WTC11 (cell line): ENCODE data around the gene RASIP1. TPM values are rescaled to one million over a fixed set of nuclear protein-coding genes. Genes with fewer than 3 reads are reported as not detected.

Experiments
- ATAC-seq: fragments of 200-7000 bp; cut with Tn5 transposase; 2 replicates; pipeline ENCODE4 v1.10.0; 2021; ENCODE audit warnings: mild to moderate bottlenecking, moderate library complexity
- CTCF ChIA-PET: fragments of 300-600 bp; sonication (Branson Sonifier 250); formaldehyde crosslinking; loops from one replicate; lab custom pipeline; 2021; ENCODE audit warnings: antibody characterized with exemption; lab: Charles Lee
- POLR2A ChIA-PET: fragments of 350-600 bp; sonication (Branson Sonifier 250); formaldehyde crosslinking; loops from one replicate; lab custom pipeline; 2021; ENCODE audit warnings: antibody characterized with exemption; lab: Charles Lee
- DNase-seq: peaks from one replicate; pipeline ENCODE4 v3.0.0; 2021; ENCODE audit warnings: low spot score
- H3K27ac Mint-ChIP-seq: 2 replicates; pipeline ENCODE4 v1.8.0; 2021; ENCODE audit warnings: mixed read lengths
- H3K27me3 Mint-ChIP-seq: 2 replicates; pipeline ENCODE4 v1.8.0; 2021; ENCODE audit warnings: low read depth, mild to moderate bottlenecking, moderate library complexity, mixed read lengths
- H3K36me3 Mint-ChIP-seq: 2 replicates; pipeline ENCODE4 v1.8.0; 2021; ENCODE audit warnings: mixed read lengths
- H3K4me1 Mint-ChIP-seq: 2 replicates; pipeline ENCODE4 v1.8.0; 2022; ENCODE audit warnings: mixed read lengths
- H3K4me3 Mint-ChIP-seq: 2 replicates; pipeline ENCODE4 v1.8.0; 2021; ENCODE audit warnings: mild to moderate bottlenecking, moderate library complexity, mixed read lengths
- H3K9me3 Mint-ChIP-seq: 2 replicates; pipeline ENCODE4 v1.8.0; 2021; ENCODE audit warnings: mixed read lengths
- CREM ChIP-seq: sonication (generic); formaldehyde crosslinking; IDR thresholded peaks from 2 replicates; pipeline ENCODE4 v1.8.1; 2022; ENCODE audit warnings: mild to moderate bottlenecking, missing genetic modification reagents, moderate library complexity
- GRHL2 ChIP-seq: fragments of 250-450 bp; sonication (Bioruptor Pico); IDR thresholded peaks from 2 replicates; pipeline ENCODE4 v1.8.0; 2022; ENCODE audit warnings: mild to moderate bottlenecking, moderate library complexity; ENCODE audit not compliant: insufficient replicate concordance, severe bottlenecking
- IRF2 ChIP-seq: sonication (generic); formaldehyde crosslinking; IDR thresholded peaks from 2 replicates; pipeline ENCODE4 v1.8.0; 2022; ENCODE audit warnings: low read depth, missing genetic modification reagents, borderline replicate concordance
- NFYB ChIP-seq: sonication (generic); formaldehyde crosslinking; conservative IDR thresholded peaks from 2 replicates; pipeline ENCODE4 v1.8.0; 2022; ENCODE audit warnings: low read depth, missing genetic modification reagents
- RELA ChIP-seq: sonication (generic); formaldehyde crosslinking; IDR thresholded peaks from 2 replicates; pipeline ENCODE4 v1.8.1; 2022; ENCODE audit warnings: missing genetic modification reagents, mild to moderate bottlenecking, borderline replicate concordance
- SMAD4 ChIP-seq: sonication (generic); formaldehyde crosslinking; IDR thresholded peaks from 2 replicates; pipeline ENCODE4 v1.8.0; 2022; ENCODE audit warnings: mild to moderate bottlenecking, missing genetic modification reagents
- TEAD1 ChIP-seq: sonication (generic); formaldehyde crosslinking; IDR thresholded peaks from 2 replicates; pipeline ENCODE4 v1.8.0; 2022; ENCODE audit warnings: mild to moderate bottlenecking, missing genetic modification reagents
- TP53 ChIP-seq: sonication (generic); formaldehyde crosslinking; IDR thresholded peaks from 2 replicates; pipeline ENCODE4 v1.8.1; 2023; ENCODE audit warnings: mild to moderate bottlenecking, missing genetic modification reagents
- ZNF671 ChIP-seq: fragments of 250-450 bp; sonication (Bioruptor Pico); IDR thresholded peaks from 2 replicates; pipeline ENCODE4 v1.8.0; 2021; ENCODE audit warnings: mild to moderate bottlenecking
- total RNA-seq: library from RNA; stranded (reverse); gene quantifications from 3 replicates; pipeline ENCODE4 v1.2.3, GENCODE V29; 2021
- TF ChIP-seq, protein P1 (sequence below): sonication (generic); formaldehyde crosslinking; IDR thresholded peaks from 2 replicates; pipeline ENCODE4 v1.8.0; 2022; ENCODE audit warnings: missing genetic modification reagents
- TF ChIP-seq, protein P2 (sequence below): sonication (generic); formaldehyde crosslinking; IDR thresholded peaks from 2 replicates; pipeline ENCODE4 v1.8.1; 2022; ENCODE audit warnings: low read depth, missing genetic modification reagents, borderline replicate concordance
- TF ChIP-seq, protein P3 (sequence below): sonication (generic); formaldehyde crosslinking; IDR thresholded peaks from 2 replicates; pipeline ENCODE4 v1.8.0; 2022; ENCODE audit warnings: mild to moderate bottlenecking, missing genetic modification reagents
- TF ChIP-seq, protein P4 (sequence below): sonication (generic); formaldehyde crosslinking; IDR thresholded peaks from 2 replicates; pipeline ENCODE4 v1.8.0; 2023; ENCODE audit warnings: missing genetic modification reagents
- TF ChIP-seq, protein P5 (sequence below): sonication (generic); formaldehyde crosslinking; IDR thresholded peaks from 2 replicates; pipeline ENCODE4 v1.8.1; 2023; ENCODE audit warnings: mild to moderate bottlenecking, moderate library complexity, missing genetic modification reagents
- TF ChIP-seq, protein P6 (sequence below): fragments of 200-600 bp; IDR thresholded peaks from 2 replicates; pipeline ENCODE4 v1.8.0; 2022; ENCODE audit warnings: antibody characterized with exemption
- TF ChIP-seq, protein P7 (sequence below): sonication (generic); formaldehyde crosslinking; IDR thresholded peaks from 2 replicates; pipeline ENCODE4 v1.8.1; 2023; ENCODE audit warnings: mild to moderate bottlenecking, missing genetic modification reagents, moderate library complexity
- TF ChIP-seq, protein P8 (sequence below): sonication (generic); formaldehyde crosslinking; IDR thresholded peaks from 2 replicates; pipeline ENCODE4 v1.8.0; 2022; ENCODE audit warnings: mild to moderate bottlenecking, missing genetic modification reagents

RASIP1 gene
- total RNA-seq, 1 experiment from 2014 or later = 4.4 TPM

DNA sequence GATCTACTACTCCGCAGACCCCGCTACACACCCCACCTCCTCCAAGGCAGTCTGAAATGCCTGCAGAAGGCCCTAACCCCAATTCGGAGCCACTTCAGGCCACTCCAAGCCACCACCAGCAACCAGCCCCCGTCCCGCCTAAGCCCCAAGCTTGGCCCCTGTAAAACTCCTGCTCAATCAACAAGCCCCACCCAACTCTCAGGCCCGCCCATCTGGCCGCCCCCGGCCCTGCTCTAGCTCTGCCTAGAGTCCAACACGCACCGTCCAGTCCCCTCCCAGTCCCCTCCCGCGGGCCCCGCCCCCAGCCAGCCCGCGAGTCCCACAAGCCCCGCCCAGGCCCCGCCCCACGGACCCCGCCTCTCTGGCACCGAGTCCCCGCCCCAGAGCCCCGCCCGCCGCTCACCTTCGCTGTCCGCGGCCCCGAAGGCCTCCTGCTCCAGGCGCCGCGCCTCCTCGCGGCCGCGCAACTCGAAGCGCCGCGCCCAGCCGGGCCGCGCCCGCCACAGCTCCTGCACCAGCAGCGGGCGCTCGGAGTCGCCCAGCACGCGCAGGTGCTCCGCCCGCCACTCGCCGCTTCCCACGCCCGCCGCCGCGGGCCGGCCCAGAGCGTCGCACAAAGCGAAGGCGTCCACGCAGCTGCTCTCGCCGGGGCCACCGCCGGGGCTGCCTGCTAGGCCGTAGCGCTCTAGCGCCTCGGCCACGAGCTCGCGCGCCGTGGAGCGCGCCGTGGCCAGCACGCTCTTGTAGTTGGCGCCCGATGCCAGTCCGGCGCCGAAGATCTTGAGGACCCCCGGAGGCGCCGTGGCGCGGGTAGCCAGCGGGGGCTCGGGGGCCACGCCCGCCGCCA, 1.6 kb downstream of the RASIP1 start (continued):
- TF ChIP-seq, protein P1, sequence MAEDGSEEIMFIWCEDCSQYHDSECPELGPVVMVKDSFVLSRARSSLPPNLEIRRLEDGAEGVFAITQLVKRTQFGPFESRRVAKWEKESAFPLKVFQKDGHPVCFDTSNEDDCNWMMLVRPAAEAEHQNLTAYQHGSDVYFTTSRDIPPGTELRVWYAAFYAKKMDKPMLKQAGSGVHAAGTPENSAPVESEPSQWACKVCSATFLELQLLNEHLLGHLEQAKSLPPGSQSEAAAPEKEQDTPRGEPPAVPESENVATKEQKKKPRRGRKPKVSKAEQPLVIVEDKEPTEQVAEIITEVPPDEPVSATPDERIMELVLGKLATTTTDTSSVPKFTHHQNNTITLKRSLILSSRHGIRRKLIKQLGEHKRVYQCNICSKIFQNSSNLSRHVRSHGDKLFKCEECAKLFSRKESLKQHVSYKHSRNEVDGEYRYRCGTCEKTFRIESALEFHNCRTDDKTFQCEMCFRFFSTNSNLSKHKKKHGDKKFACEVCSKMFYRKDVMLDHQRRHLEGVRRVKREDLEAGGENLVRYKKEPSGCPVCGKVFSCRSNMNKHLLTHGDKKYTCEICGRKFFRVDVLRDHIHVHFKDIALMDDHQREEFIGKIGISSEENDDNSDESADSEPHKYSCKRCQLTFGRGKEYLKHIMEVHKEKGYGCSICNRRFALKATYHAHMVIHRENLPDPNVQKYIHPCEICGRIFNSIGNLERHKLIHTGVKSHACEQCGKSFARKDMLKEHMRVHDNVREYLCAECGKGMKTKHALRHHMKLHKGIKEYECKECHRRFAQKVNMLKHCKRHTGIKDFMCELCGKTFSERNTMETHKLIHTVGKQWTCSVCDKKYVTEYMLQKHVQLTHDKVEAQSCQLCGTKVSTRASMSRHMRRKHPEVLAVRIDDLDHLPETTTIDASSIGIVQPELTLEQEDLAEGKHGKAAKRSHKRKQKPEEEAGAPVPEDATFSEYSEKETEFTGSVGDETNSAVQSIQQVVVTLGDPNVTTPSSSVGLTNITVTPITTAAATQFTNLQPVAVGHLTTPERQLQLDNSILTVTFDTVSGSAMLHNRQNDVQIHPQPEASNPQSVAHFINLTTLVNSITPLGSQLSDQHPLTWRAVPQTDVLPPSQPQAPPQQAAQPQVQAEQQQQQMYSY (CRISPR knock-in tag) = no peak
- TF ChIP-seq IRF2 (CRISPR knock-in tag) (no peak), RELA (CRISPR knock-in tag) (no peak), SMAD4 (CRISPR knock-in tag) (no peak), CREM (peak; percentile 35; the same call in 1 of the 2 replicates), ZNF671 (no peak), NFYB (peak; percentile 33; the same call in 1 of the 2 replicates), TEAD1 (CRISPR knock-in tag) (peak; percentile 62; the same call in 1 of the 2 replicates)
- TF ChIP-seq, protein P2, sequence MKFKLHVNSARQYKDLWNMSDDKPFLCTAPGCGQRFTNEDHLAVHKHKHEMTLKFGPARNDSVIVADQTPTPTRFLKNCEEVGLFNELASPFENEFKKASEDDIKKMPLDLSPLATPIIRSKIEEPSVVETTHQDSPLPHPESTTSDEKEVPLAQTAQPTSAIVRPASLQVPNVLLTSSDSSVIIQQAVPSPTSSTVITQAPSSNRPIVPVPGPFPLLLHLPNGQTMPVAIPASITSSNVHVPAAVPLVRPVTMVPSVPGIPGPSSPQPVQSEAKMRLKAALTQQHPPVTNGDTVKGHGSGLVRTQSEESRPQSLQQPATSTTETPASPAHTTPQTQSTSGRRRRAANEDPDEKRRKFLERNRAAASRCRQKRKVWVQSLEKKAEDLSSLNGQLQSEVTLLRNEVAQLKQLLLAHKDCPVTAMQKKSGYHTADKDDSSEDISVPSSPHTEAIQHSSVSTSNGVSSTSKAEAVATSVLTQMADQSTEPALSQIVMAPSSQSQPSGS (CRISPR knock-in tag) = no peak
- TF ChIP-seq, protein P3, sequence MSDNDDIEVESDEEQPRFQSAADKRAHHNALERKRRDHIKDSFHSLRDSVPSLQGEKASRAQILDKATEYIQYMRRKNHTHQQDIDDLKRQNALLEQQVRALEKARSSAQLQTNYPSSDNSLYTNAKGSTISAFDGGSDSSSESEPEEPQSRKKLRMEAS = peak; percentile 54; the same call in 1 of the 2 replicates
- TF ChIP-seq, protein P4, sequence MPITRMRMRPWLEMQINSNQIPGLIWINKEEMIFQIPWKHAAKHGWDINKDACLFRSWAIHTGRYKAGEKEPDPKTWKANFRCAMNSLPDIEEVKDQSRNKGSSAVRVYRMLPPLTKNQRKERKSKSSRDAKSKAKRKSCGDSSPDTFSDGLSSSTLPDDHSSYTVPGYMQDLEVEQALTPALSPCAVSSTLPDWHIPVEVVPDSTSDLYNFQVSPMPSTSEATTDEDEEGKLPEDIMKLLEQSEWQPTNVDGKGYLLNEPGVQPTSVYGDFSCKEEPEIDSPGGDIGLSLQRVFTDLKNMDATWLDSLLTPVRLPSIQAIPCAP (CRISPR knock-in tag) = no peak
- TF ChIP-seq, protein P5, sequence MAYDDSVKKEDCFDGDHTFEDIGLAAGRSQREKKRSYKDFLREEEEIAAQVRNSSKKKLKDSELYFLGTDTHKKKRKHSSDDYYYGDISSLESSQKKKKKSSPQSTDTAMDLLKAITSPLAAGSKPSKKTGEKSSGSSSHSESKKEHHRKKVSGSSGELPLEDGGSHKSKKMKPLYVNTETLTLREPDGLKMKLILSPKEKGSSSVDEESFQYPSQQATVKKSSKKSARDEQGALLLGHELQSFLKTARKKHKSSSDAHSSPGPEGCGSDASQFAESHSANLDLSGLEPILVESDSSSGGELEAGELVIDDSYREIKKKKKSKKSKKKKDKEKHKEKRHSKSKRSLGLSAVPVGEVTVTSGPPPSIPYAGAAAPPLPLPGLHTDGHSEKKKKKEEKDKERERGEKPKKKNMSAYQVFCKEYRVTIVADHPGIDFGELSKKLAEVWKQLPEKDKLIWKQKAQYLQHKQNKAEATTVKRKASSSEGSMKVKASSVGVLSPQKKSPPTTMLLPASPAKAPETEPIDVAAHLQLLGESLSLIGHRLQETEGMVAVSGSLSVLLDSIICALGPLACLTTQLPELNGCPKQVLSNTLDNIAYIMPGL (CRISPR knock-in tag) = no peak; the same call in 1 of the 2 replicates

DNA sequence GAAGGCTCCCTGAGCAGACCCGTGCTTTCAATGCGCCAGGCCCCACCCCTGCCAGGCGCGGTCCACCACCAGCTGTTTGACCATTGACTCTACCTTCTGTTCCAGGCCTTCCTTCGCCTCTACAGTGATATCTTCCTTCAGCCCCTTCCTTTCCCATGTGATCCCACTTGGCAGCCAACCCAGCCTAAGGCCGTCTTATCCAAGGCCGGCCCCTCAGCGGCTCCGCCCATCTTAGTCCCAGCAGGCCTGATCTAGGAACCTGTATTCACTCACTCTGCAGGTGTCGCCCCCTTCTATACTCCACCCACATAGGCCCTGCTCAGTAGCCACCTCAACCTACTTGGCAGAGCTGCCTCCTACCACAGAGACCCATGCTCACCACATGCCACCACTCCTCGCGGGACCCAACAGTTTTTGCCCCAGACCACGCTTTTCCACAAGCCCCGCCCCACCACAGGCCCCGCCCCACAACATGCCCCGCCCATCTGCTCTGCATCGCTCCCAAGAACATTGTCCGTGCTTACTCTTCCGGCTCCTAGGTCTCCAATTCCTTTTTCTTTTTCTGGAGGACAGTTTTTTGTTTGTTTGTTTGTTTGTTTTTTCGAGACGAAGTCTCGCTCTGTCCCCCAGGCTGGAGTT, 2.9 kb downstream of the RASIP1 start:
- Mint-ChIP-seq H3K9me3 (no peaks in the 10 kb centered on the region), H3K4me1 (peaks cover 42% of the 10 kb centered on the region), H3K27me3 (peaks cover 46% of the 10 kb centered on the region), H3K36me3 (peaks cover 2% of the 10 kb centered on the region; the same call in 1 of the 2 replicates), H3K27ac (peak overlapping the region; percentile 92), H3K4me3 (peak overlapping the region; percentile 63)
- DNase-seq (peak; percentile 85), ATAC-seq (peak; percentile 35)
- POLR2A ChIA-PET = interaction anchor here (0.6 to 2.4 kb wide), 3 partner anchors 17 to 976 kb away, joined by 4 to 10 read pairs (median 4); partner anchors contain the start of gene FUT2
- CTCF ChIA-PET = interaction anchor here (1.0 to 5.7 kb wide), 5 partner anchors 9 to 92 kb away, joined by 3 to 56 read pairs (median 41); partner anchors contain the start of genes CA11 and IZUMO1
- TF ChIP-seq, protein P6, sequence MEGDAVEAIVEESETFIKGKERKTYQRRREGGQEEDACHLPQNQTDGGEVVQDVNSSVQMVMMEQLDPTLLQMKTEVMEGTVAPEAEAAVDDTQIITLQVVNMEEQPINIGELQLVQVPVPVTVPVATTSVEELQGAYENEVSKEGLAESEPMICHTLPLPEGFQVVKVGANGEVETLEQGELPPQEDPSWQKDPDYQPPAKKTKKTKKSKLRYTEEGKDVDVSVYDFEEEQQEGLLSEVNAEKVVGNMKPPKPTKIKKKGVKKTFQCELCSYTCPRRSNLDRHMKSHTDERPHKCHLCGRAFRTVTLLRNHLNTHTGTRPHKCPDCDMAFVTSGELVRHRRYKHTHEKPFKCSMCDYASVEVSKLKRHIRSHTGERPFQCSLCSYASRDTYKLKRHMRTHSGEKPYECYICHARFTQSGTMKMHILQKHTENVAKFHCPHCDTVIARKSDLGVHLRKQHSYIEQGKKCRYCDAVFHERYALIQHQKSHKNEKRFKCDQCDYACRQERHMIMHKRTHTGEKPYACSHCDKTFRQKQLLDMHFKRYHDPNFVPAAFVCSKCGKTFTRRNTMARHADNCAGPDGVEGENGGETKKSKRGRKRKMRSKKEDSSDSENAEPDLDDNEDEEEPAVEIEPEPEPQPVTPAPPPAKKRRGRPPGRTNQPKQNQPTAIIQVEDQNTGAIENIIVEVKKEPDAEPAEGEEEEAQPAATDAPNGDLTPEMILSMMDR = no peak
- TF ChIP-seq GRHL2 = no peak
- TF ChIP-seq TP53 (CRISPR knock-in tag) = no peak
- TF ChIP-seq, protein P7, sequence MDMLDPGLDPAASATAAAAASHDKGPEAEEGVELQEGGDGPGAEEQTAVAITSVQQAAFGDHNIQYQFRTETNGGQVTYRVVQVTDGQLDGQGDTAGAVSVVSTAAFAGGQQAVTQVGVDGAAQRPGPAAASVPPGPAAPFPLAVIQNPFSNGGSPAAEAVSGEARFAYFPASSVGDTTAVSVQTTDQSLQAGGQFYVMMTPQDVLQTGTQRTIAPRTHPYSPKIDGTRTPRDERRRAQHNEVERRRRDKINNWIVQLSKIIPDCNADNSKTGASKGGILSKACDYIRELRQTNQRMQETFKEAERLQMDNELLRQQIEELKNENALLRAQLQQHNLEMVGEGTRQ (CRISPR knock-in tag) = peak; percentile 57; the same call in 1 of the 2 replicates
- TF ChIP-seq, protein P8, sequence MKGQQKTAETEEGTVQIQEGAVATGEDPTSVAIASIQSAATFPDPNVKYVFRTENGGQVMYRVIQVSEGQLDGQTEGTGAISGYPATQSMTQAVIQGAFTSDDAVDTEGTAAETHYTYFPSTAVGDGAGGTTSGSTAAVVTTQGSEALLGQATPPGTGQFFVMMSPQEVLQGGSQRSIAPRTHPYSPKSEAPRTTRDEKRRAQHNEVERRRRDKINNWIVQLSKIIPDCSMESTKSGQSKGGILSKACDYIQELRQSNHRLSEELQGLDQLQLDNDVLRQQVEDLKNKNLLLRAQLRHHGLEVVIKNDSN (CRISPR knock-in tag) = peak; percentile 26; the same call in 1 of the 2 replicates
